H1 (cell line): ENCODE measurements around the gene HDDC3. TPM values are rescaled to one million over a fixed set of nuclear protein-coding genes. Genes with fewer than 3 reads are reported as not detected.

Source experiments
- CTCF ChIA-PET: fragments of 300-600 bp; sonication (Branson Sonifier 250); formaldehyde crosslinking; loops from one replicate; lab custom pipeline; 2021; ENCODE audit not compliant: partially characterized antibody; lab: Charles Lee
- POLR2A ChIA-PET: fragments of 300-600 bp; sonication (Branson Sonifier 250); formaldehyde crosslinking; loops from one replicate; lab custom pipeline; 2021; ENCODE audit warnings: inconsistent platforms; ENCODE audit not compliant: partially characterized antibody; lab: Charles Lee
- DNase-seq, 2 experiments: peaks; one replicate each; pipeline versions ENCODE4 v3.0.0 to v3.0.0-alpha.2; 2010 to 2022; ENCODE audit warnings: low spot score in 2 of 2, low read depth in 1 of 2, mixed read lengths in 1 of 2
- FAIRE-seq: peaks from 2 replicates; lab custom pipeline; 2011; peaks lifted over from hg19 to GRCh38; lab: Jason Lieb, UNC
- H2AFZ ChIP-seq: 2 replicates; pipeline ENCODE4 v1.8.1; 2012; ENCODE audit warnings: low read length, inconsistent platforms
- H2AK5ac ChIP-seq: 2 replicates; pipeline ENCODE4 v1.6.1; 2013; ENCODE audit warnings: low read depth, low read length
- H2BK120ac ChIP-seq: replicated peaks from 2 replicates; pipeline ENCODE3; 2013; ENCODE audit warnings: low read depth, low read length, inconsistent platforms
- H2BK12ac ChIP-seq: 2 replicates; pipeline ENCODE4 v1.6.1; 2013; ENCODE audit warnings: low read depth, low read length
- H2BK15ac ChIP-seq: 2 replicates; pipeline ENCODE4 v1.6.1; 2013; ENCODE audit warnings: low read length
- H2BK20ac ChIP-seq: 2 replicates; pipeline ENCODE4 v1.6.1; 2013; ENCODE audit warnings: low read length
- H2BK5ac ChIP-seq: 2 replicates; pipeline ENCODE4 v1.6.1; 2013; ENCODE audit warnings: low read depth, low read length
- H3K14ac ChIP-seq: 2 replicates; pipeline ENCODE4 v1.6.1; 2013; ENCODE audit warnings: inconsistent platforms; ENCODE audit not compliant: insufficient read length
- H3K18ac ChIP-seq: 2 replicates; pipeline ENCODE4 v1.6.1; 2013; ENCODE audit warnings: low read length; ENCODE audit errors: extremely low read depth
- H3K23ac ChIP-seq: 2 replicates; pipeline ENCODE4 v1.6.1; 2013; ENCODE audit warnings: inconsistent platforms; ENCODE audit not compliant: insufficient read length
- H3K23me2 ChIP-seq: 2 replicates; pipeline ENCODE4 v1.6.1; 2013; ENCODE audit warnings: low read depth, low read length
- H3K27ac ChIP-seq: 2 replicates; pipeline ENCODE4 v1.6.1; 2011; ENCODE audit warnings: low read depth, low read length, inconsistent platforms
- H3K27me3 ChIP-seq, 4 experiments: replicated peaks in 1 of 4; 1 replicate in 1 of 4; 2 replicates in 3 of 4; pipeline versions ENCODE4 v1.6.1 to v1.8.1; 2011 to 2013; ENCODE audit warnings: low read length in 3 of 4, mild to moderate bottlenecking in 3 of 4, inconsistent platforms in 2 of 4, mixed read lengths in 2 of 4, moderate library complexity in 1 of 4; ENCODE audit not compliant: control insufficient read depth in 3 of 4, insufficient read depth in 3 of 4; ENCODE audit errors: extremely low read depth in 1 of 4
- H3K36me3 ChIP-seq, 4 experiments: 2 replicates each; pipeline versions ENCODE4 v1.6.1 to v1.8.1; 2011 to 2013; ENCODE audit warnings: mild to moderate bottlenecking in 4 of 4, low read length in 3 of 4, moderate library complexity in 2 of 4, control low read depth in 1 of 4, inconsistent platforms in 1 of 4; ENCODE audit not compliant: insufficient read depth in 4 of 4, control insufficient read depth in 2 of 4
- H3K4ac ChIP-seq: replicated peaks from 2 replicates; pipeline ENCODE3; 2013; ENCODE audit warnings: low read length, low read depth, mixed read lengths, inconsistent platforms; ENCODE audit not compliant: insufficient read length
- H3K4me1 ChIP-seq, 4 experiments: replicated peaks in 1 of 4; 1 replicate in 1 of 4; 2 replicates in 3 of 4; pipeline versions ENCODE4 v1.6.1 to v1.8.1; 2011 to 2013; ENCODE audit warnings: low read length in 3 of 4, inconsistent platforms in 2 of 4, mixed read lengths in 1 of 4; ENCODE audit not compliant: insufficient read depth in 4 of 4, control insufficient read depth in 3 of 4
- H3K4me2 ChIP-seq, 2 experiments: 2 replicates each; pipeline versions ENCODE4 v1.6.1 to v1.8.1; 2011 to 2013; ENCODE audit warnings: low read depth in 2 of 2, low read length in 2 of 2, control low read depth in 1 of 2, inconsistent platforms in 1 of 2, mild to moderate bottlenecking in 1 of 2; ENCODE audit not compliant: insufficient read depth in 1 of 2
- H3K4me3 ChIP-seq, 4 experiments: fragments of 200-600, 300-600 bp in 1 of 4; sonication (generic), shearing (Covaris generic), sonication (Bioruptor Twin) in 1 of 4; 2 replicates each; pipeline versions ENCODE4 v1.5.1 to v1.8.1; 2011 to 2016; ENCODE audit warnings: low read length in 4 of 4, low read depth in 3 of 4, control low read depth in 2 of 4, inconsistent platforms in 2 of 4, mild to moderate bottlenecking in 2 of 4, mixed read lengths in 1 of 4, moderate library complexity in 1 of 4; ENCODE audit not compliant: insufficient read depth in 2 of 4; ENCODE audit errors: extremely low read depth in 1 of 4
- H3K56ac ChIP-seq: replicated peaks from 2 replicates; pipeline ENCODE3; 2013; ENCODE audit warnings: low read depth, mild to moderate bottlenecking, mixed read lengths, low read length, inconsistent platforms; ENCODE audit not compliant: insufficient read length
- H3K79me1 ChIP-seq: 2 replicates; pipeline ENCODE4 v1.6.1; 2013; ENCODE audit warnings: low read depth, low read length, control low read depth
- H3K79me2 ChIP-seq, 2 experiments: 2 replicates each; pipeline versions ENCODE4 v1.6.1 to v1.8.1; 2012 to 2013; ENCODE audit warnings: low read length in 2 of 2, mild to moderate bottlenecking in 2 of 2, inconsistent platforms in 1 of 2; ENCODE audit not compliant: insufficient read depth in 2 of 2, control insufficient read depth in 1 of 2
- H3K9ac ChIP-seq, 4 experiments: replicated peaks in 1 of 4; 1 replicate in 1 of 4; 2 replicates in 3 of 4; pipeline versions ENCODE4 v1.6.1 to v1.8.1; 2011 to 2013; ENCODE audit warnings: low read depth in 3 of 4, low read length in 3 of 4, control low read depth in 2 of 4, mild to moderate bottlenecking in 2 of 4, moderate library complexity in 2 of 4, inconsistent platforms in 1 of 4; ENCODE audit errors: extremely low read depth in 1 of 4
- H3K9me3 ChIP-seq, 2 experiments: 2 replicates each; pipeline versions ENCODE4 v1.6.1 to v1.8.1; 2012 to 2013; ENCODE audit warnings: mild to moderate bottlenecking in 2 of 2, moderate library complexity in 2 of 2, control low read depth in 1 of 2, inconsistent platforms in 1 of 2, low read depth in 1 of 2, low read length in 1 of 2, mixed read lengths in 1 of 2; ENCODE audit not compliant: insufficient read depth in 2 of 2
- H4K20me1 ChIP-seq, 2 experiments: replicated peaks in 1 of 2; 2 replicates each; pipeline versions ENCODE3 to v1.8.1; 2011 to 2013; ENCODE audit warnings: inconsistent platforms in 2 of 2, low read length in 2 of 2, mild to moderate bottlenecking in 1 of 2; ENCODE audit not compliant: insufficient read depth in 2 of 2, control insufficient read depth in 1 of 2
- H4K5ac ChIP-seq: 2 replicates; pipeline ENCODE4 v1.6.1; 2013; ENCODE audit warnings: low read length, low read depth, mixed read lengths, inconsistent platforms; ENCODE audit not compliant: insufficient read length
- H4K8ac ChIP-seq: 2 replicates; pipeline ENCODE4 v1.8.0; 2013; ENCODE audit warnings: mild to moderate bottlenecking, moderate library complexity, low read length, inconsistent platforms; ENCODE audit not compliant: insufficient read depth; ENCODE audit errors: extremely low read depth
- H4K91ac ChIP-seq: replicated peaks from 2 replicates; pipeline ENCODE3; 2013; ENCODE audit warnings: low read length, mixed read lengths, inconsistent platforms; ENCODE audit not compliant: insufficient read length
- ASH2L ChIP-seq: fragments of 200-600, 300-600 bp; sonication (generic); IDR thresholded peaks from one replicate; pipeline ENCODE4 v1.7.1; 2017; ENCODE audit warnings: low read length
- CBX8 ChIP-seq: fragments of 300-800, 300-1000 bp; sonication (generic); IDR thresholded peaks from 2 replicates; pipeline ENCODE4 v1.7.1; 2016; ENCODE audit warnings: low read depth, low read length, borderline replicate concordance
- E2F6 ChIP-seq: IDR thresholded peaks from 2 replicates; pipeline ENCODE4 v1.6.1; 2012; ENCODE audit warnings: inconsistent platforms
- HDAC6 ChIP-seq: IDR thresholded peaks from one replicate; pipeline ENCODE4 v1.7.1; 2012; ENCODE audit warnings: low read depth, mild to moderate bottlenecking, inconsistent platforms, low read length, moderate library complexity
- NRF1 ChIP-seq: IDR thresholded peaks from 2 replicates; pipeline ENCODE4 v1.6.1; 2011; ENCODE audit warnings: mild to moderate bottlenecking, low read depth, low read length, improper control_type of control experiment
- PHF8 ChIP-seq: fragments of 200-600 bp; sonication (generic); conservative IDR thresholded peaks from 2 replicates; pipeline ENCODE4 v1.7.1; 2012; ENCODE audit warnings: low read depth, mild to moderate bottlenecking, inconsistent platforms, low read length, moderate library complexity
- SP1 ChIP-seq: IDR thresholded peaks from 2 replicates; pipeline ENCODE4 v1.6.1; 2011; ENCODE audit warnings: low read depth, low read length
- SP2 ChIP-seq: IDR thresholded peaks from 2 replicates; pipeline ENCODE4 v1.6.1; 2012; ENCODE audit warnings: mild to moderate bottlenecking, low read length, inconsistent platforms
- SP4 ChIP-seq: IDR thresholded peaks from 2 replicates; pipeline ENCODE4 v1.6.1; 2012; ENCODE audit warnings: low read length, inconsistent platforms
- SUZ12 ChIP-seq: fragments of 200-600 bp; sonication (generic); IDR thresholded peaks from 2 replicates; pipeline ENCODE4 v1.6.1; 2012; ENCODE audit warnings: mild to moderate bottlenecking, inconsistent platforms, low read length, moderate library complexity, mixed read lengths
- WGBS, 2 experiments: shearing (Covaris generic) in 1 of 2; methylation state at CpG; one replicate each; pipeline versions ENCODE4 v1.1.6 to v1.1.7; 2013 to 2015; ENCODE audit warnings: low lambda C conversion rate in 2 of 2, mixed read lengths in 2 of 2, inconsistent platforms in 1 of 2, low coverage in 1 of 2, missing lambda C conversion rate in 1 of 2; ENCODE audit not compliant: insufficient replicate concordance in 2 of 2, insufficient coverage in 1 of 2, insufficient read length in 1 of 2; ENCODE audit errors: extremely low coverage in 1 of 2, missing lambda C conversion rate in 1 of 2; 5-methylcytosine and 5-hydroxymethylcytosine counted together
- polyA plus RNA-seq, 7 experiments: library from polyadenylated mRNA; depleted of rRNA in 3 of 7; stranded (reverse) in 5 of 7; unstranded in 2 of 7; fragments of >200 nt in 5 of 7; fragments of 200-250 nt in 2 of 7; gene quantifications; 1 replicate in 5 of 7; 2 replicates in 1 of 7; 4 replicates in 1 of 7; pipeline versions ENCODE4 v1.2.1 to v1.2.3, GENCODE V29; 2011 to 2013; ENCODE audit warnings: missing spikeins in 2 of 7, mixed read lengths in 2 of 7
- total RNA-seq: library from RNA; stranded (reverse); fragmentation: NEBNext Ultra II Directional; extraction: Animal tissue kit (Norgen Biotek cat#: 25700); gene quantifications from 2 replicates; pipeline ENCODE4 v1.2.1, GENCODE V29; 2021

HDDC3 gene
- total and polyA plus RNA-seq, 2 of the 8 experiments (the other 6 are each of a cell fraction or from before 2014, with no cell fraction given) = 16.3 to 16.5 TPM

GRCh38 chr15:90954712-90955623, 22.6 kb upstream of the HDDC3 start, which contains the start of gene RCCD1:
Gene RCCD1, plus strand, starts transcription at chr15:90954884. Its CDS starts 1,851 bp downstream, at chr15:90956735.
- Histone ChIP-seq H4K5ac (peak within 1 kb of the TSS; percentile 91), H3K27me3 (no peaks in the 10 kb centered on the region), H2BK5ac (peak within 1 kb of the TSS; percentile 90; the same call in 1 of the 2 replicates), H3K18ac (peak within 1 kb of the TSS; percentile 96), H3K9ac (peak within 1 kb of the TSS in 3 of 4 experiments; percentile 59 to 88 (median 87); a peak in 5 of 7 replicates), H3K56ac (peak within 1 kb of the TSS; percentile 96), H4K20me1 (peaks cover 1 to 6% of the 10 kb centered on the region in 2 experiments), H3K4me3 (peak within 1 kb of the TSS; percentile 46 to 72 (median 58)), H3K14ac (no peak within 1 kb of the TSS), H2AK5ac (no peak within 1 kb of the TSS), H2BK12ac (no peak within 1 kb of the TSS), H3K4me1 (peaks cover 0 to 15% (median 8%) of the 10 kb centered on the region in 4 experiments; a peak in 6 of 7 replicates), H3K23ac (no peak within 1 kb of the TSS), H4K8ac (peak within 1 kb of the TSS; percentile 75), H3K23me2 (peaks cover 14% of the 10 kb centered on the region; the same call in 1 of the 2 replicates), H3K36me3 (peaks cover 2 to 29% (median 20%) of the 10 kb centered on the region in 4 experiments; a peak in 6 of 8 replicates), H2AFZ (peak within 1 kb of the TSS; percentile 34; the same call in 1 of the 2 replicates), H2BK15ac (no peak within 1 kb of the TSS), H2BK20ac (no peak within 1 kb of the TSS), H3K79me2 (no peaks in the 10 kb centered on the region), H3K4ac (peak within 1 kb of the TSS; percentile 89), H3K79me1 (peaks cover 3% of the 10 kb centered on the region; the same call in 1 of the 2 replicates), H4K91ac (peak within 1 kb of the TSS; percentile 91), H3K9me3 (no peaks in the 10 kb centered on the region), H2BK120ac (no peak within 1 kb of the TSS), H3K4me2 (peak within 1 kb of the TSS; percentile 82 to 98), H3K27ac (peak within 1 kb of the TSS; percentile 92)
- DNase-seq (peak; percentile 85 to 92), FAIRE-seq (peak; percentile 69)
- POLR2A ChIA-PET = interaction anchor here (0.7 to 2.8 kb wide), 14 partner anchors 12 to 115 kb away, joined by 3 to 20 read pairs (median 5); partner anchors contain the start of genes HDDC3, MAN2A2, PRC1 and UNC45A
- 4% methylated on average over 63 of the region's 69 CpGs; no CpG with 5 or more reads in 1 of the 2 experiments for WGBS, 2 experiments
- CTCF ChIA-PET = interaction anchor here (0.7 to 19.2 kb wide), 9 partner anchors 16 to 425 kb away, joined by 3 to 306 read pairs (median 3); partner anchors contain the start of genes HDDC3, MAN2A2 and UNC45A
- no peak for TF ChIP-seq NRF1
- peak; percentile 87 for TF ChIP-seq E2F6
- no peak for TF ChIP-seq SP2
- TF ChIP-seq SUZ12 = no peak
- TF ChIP-seq ASH2L = peak; percentile 68
- TF ChIP-seq CBX8 = no peak
- TF ChIP-seq HDAC6 = no peak
- peak; percentile 77 for TF ChIP-seq PHF8
- peak; percentile 7; the same call in 1 of the 2 replicates for TF ChIP-seq SP1
- no peak for TF ChIP-seq SP4
